Adipocyte (in vitro differentiated cells): ENCODE measurements around the gene GNAT3.

ENCODE experiments used
- DNase-seq: peaks from one replicate; pipeline ENCODE4 v3.0.0-alpha.2; 2015; ENCODE audit warnings: low read depth
- H3K27me3 ChIP-seq: replicated peaks from 2 replicates; pipeline ENCODE4 v1.7.0; 2013; ENCODE audit warnings: mild to moderate bottlenecking, low read length, moderate library complexity; ENCODE audit not compliant: control insufficient read depth, insufficient read depth
- H3K36me3 ChIP-seq: 2 replicates; pipeline ENCODE4 v1.7.0; 2013; ENCODE audit warnings: low read length, mild to moderate bottlenecking, moderate library complexity; ENCODE audit not compliant: control insufficient read depth, insufficient read depth, severe bottlenecking
- H3K4me1 ChIP-seq: 2 replicates; pipeline ENCODE4 v1.7.0; 2013; ENCODE audit warnings: mild to moderate bottlenecking, low read length, moderate library complexity; ENCODE audit not compliant: control insufficient read depth, insufficient read depth
- H3K4me3 ChIP-seq: 2 replicates; pipeline ENCODE4 v1.7.0; 2013; ENCODE audit warnings: mild to moderate bottlenecking, low read length, moderate library complexity
- H3K9ac ChIP-seq: 2 replicates; pipeline ENCODE4 v1.7.0; 2013; ENCODE audit warnings: mild to moderate bottlenecking, low read length, moderate library complexity
- H3K9me3 ChIP-seq: 2 replicates; pipeline ENCODE4 v1.7.0; 2013; ENCODE audit warnings: mild to moderate bottlenecking, low read length, moderate library complexity; ENCODE audit not compliant: control insufficient read depth

GNAT3 gene

GRCh38 chr7:80481196-80481884 is 30.5 kb downstream of the GNAT3 start:
- Histone ChIP-seq H3K9ac (peak overlapping the region; percentile 39), H3K4me1 (peaks cover 35% of the 10 kb centered on the region), H3K36me3 (no peaks in the 10 kb centered on the region), H3K27me3 (no peaks in the 10 kb centered on the region), H3K4me3 (peak overlapping the region; percentile 25), H3K9me3 (no peaks in the 10 kb centered on the region)
- DNase-seq: no peak

DNA sequence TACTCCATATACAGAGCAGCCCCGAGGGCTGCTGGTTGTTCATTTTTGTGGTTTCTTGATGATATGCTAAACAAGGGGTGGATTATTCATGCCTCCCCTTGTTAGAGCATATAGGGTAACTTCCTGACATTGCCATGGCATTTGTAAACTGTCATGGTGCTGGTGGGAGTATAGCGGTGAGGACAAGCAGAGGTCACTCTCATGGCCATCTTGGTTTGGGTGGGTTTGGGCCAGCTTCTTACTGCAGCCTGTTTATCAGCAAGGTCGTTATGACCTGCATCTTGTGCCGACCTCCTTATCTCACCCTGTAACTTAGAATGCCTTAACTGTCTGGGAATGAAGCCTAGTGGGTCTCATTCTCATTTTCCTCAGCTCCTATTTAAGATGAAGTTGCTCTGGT is 31.3 kb downstream of the GNAT3 start:
- H3K4me1 ChIP-seq: peaks cover 39% of the 10 kb centered on the region
- H3K27me3 ChIP-seq: no peaks in the 10 kb centered on the region
- no peak overlapping the region for H3K4me3 ChIP-seq
- no peaks in the 10 kb centered on the region for H3K9me3 ChIP-seq
- no peak for DNase-seq
- no peak overlapping the region for H3K9ac ChIP-seq
- H3K36me3 ChIP-seq: no peaks in the 10 kb centered on the region

DNA sequence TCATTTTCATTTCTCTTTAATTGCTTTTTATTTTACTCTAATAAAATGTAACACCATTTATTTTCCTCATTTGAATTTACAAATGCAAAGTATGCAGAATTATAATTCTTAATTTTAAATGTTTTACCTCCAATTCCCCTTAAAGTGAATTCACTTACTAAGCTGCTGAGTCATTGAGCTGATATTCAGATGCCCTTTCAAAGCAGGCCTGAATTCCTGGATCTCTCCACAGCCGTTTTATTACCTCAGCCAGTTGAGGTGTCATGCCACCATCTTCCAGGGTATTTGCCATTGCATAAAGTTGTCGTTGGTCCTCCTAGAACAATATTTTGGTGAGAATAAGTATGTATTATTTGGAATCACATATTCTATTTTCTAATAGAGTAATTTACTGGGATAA is 33.2 kb downstream of the GNAT3 start:
- Histone ChIP-seq H3K9me3 (no peaks in the 10 kb centered on the region), H3K4me1 (peaks cover 42% of the 10 kb centered on the region), H3K36me3 (no peaks in the 10 kb centered on the region), H3K9ac (no peak overlapping the region), H3K27me3 (no peaks in the 10 kb centered on the region), H3K4me3 (no peak overlapping the region)
- DNase-seq: peak; percentile 54

DNA sequence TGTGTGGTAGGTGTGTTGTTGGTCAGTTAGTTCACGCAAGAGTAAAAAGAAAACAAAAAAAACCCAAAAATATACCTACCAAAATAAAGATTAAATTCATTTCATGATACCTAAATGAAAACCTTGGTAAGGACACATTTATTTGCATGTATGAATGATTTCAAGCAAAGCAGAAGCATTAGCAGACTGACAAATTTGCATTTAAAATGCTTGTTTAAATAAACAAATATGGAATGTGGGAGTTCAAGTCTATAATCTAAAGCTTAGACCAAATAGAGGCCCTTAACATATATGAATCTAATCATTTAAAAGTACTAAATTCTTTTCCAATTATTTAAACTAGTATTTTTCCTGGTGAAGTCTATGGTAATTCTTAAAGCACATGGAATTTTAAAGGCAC is 35.8 kb downstream of the GNAT3 start:
- DNase-seq: no peak
- Histone ChIP-seq H3K9me3 (no peaks in the 10 kb centered on the region), H3K9ac (peak overlapping the region; percentile 31), H3K4me3 (no peak overlapping the region), H3K36me3 (no peaks in the 10 kb centered on the region), H3K27me3 (no peaks in the 10 kb centered on the region), H3K4me1 (peaks cover 50% of the 10 kb centered on the region)

- no peak overlapping the region for H3K4me3 ChIP-seq
- no peaks in the 10 kb centered on the region for H3K27me3 ChIP-seq
- DNase-seq: no peak
- no peaks in the 10 kb centered on the region for H3K36me3 ChIP-seq
- H3K4me1 ChIP-seq: peaks cover 43% of the 10 kb centered on the region
- H3K9ac ChIP-seq: no peak overlapping the region
- no peaks in the 10 kb centered on the region for H3K9me3 ChIP-seq
These were observed 36.5 kb downstream of the GNAT3 start for GRCh38 chr7:80475383-80475782.

GRCh38 chr7:80473751-80474150 is 38.1 kb downstream of the GNAT3 start:
- no peak for DNase-seq
- peaks cover 31% of the 10 kb centered on the region for H3K4me1 ChIP-seq
- no peaks in the 10 kb centered on the region for H3K36me3 ChIP-seq
- H3K27me3 ChIP-seq: no peaks in the 10 kb centered on the region
- no peak overlapping the region for H3K4me3 ChIP-seq
- H3K9ac ChIP-seq: peak overlapping the region; percentile 35
- no peaks in the 10 kb centered on the region for H3K9me3 ChIP-seq

GRCh38 chr7:80472491-80473200 is 39.2 kb downstream of the GNAT3 start:
- H3K27me3 ChIP-seq: no peaks in the 10 kb centered on the region
- H3K36me3 ChIP-seq: no peaks in the 10 kb centered on the region
- H3K9me3 ChIP-seq: no peaks in the 10 kb centered on the region
- no peak for DNase-seq
- H3K9ac ChIP-seq: peak overlapping the region; percentile 41
- no peak overlapping the region for H3K4me3 ChIP-seq
- peaks cover 26% of the 10 kb centered on the region for H3K4me1 ChIP-seq

GRCh38 chr7:80468931-80469714 is 42.7 kb downstream of the GNAT3 start:
- no peak overlapping the region for H3K4me3 ChIP-seq
- H3K4me1 ChIP-seq: peaks cover 32% of the 10 kb centered on the region
- H3K36me3 ChIP-seq: no peaks in the 10 kb centered on the region
- H3K9me3 ChIP-seq: no peaks in the 10 kb centered on the region
- no peaks in the 10 kb centered on the region for H3K27me3 ChIP-seq
- no peak overlapping the region for H3K9ac ChIP-seq
- no peak for DNase-seq

GRCh38 chr7:80467069-80467468 is 44.8 kb downstream of the GNAT3 start:
- Histone ChIP-seq H3K27me3 (no peaks in the 10 kb centered on the region), H3K9ac (no peak overlapping the region), H3K36me3 (no peaks in the 10 kb centered on the region), H3K4me3 (peak overlapping the region; percentile 26), H3K4me1 (peaks cover 13% of the 10 kb centered on the region), H3K9me3 (no peaks in the 10 kb centered on the region)
- peak; percentile 50 for DNase-seq

DNA sequence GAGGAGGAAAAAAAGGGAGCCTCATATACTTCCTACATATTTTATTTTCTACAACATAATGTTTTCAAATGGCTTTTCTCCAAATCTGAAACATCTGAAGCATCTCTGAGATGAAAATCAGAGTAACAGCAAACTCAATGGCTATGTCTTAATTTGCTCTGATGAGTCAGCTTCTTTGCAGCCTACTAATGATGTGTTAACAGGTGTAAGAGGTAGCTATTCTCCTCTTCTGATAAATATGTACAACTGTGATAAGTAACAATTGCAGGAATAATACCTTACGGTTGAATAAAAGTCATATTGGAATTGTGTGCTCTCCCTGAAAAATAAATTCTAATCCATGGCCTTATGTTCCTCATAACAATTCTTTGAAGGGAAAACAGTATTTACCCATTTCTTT is 45.2 kb downstream of the GNAT3 start:
- no peaks in the 10 kb centered on the region for H3K36me3 ChIP-seq
- no peak overlapping the region for H3K9ac ChIP-seq
- H3K27me3 ChIP-seq: no peaks in the 10 kb centered on the region
- peak overlapping the region; percentile 26 for H3K4me3 ChIP-seq
- DNase-seq: no peak
- no peaks in the 10 kb centered on the region for H3K9me3 ChIP-seq
- peaks cover 10% of the 10 kb centered on the region for H3K4me1 ChIP-seq

DNA sequence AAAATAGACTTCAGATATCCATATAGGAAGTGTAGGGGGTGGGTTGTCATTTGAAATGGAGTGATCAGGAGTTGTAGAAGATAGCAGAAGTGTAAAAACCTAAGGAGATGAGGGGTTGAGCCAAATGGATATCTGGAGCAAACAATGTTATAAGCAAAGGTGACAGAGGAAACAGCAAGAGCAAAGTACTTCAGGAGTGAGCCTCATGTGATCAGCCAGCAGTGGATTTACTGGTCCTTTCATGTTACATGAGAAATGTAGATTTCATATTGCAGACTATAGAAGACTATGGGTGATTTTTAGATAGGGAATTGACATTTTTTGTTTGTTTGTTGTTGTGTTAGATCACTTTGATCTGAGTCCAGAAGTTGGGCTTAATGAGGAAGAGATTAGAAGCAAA is 47.7 kb downstream of the GNAT3 start:
- no peak overlapping the region for H3K9ac ChIP-seq
- H3K4me1 ChIP-seq: peaks cover 10% of the 10 kb centered on the region
- DNase-seq: no peak
- no peaks in the 10 kb centered on the region for H3K27me3 ChIP-seq
- no peaks in the 10 kb centered on the region for H3K9me3 ChIP-seq
- H3K4me3 ChIP-seq: no peak overlapping the region
- H3K36me3 ChIP-seq: no peaks in the 10 kb centered on the region
